HG03575 (cell line): Measurements from ENCODE around the gene NOS3.
"Not testable (repeated sequence)": the region's sequence is repeated elsewhere in the genome, so short reads cannot be mapped to it uniquely, and the experiment has no call there.

ENCODE experiments used
- ATAC-seq: cut with Tn5 transposase; IDR thresholded peaks from one replicate; pipeline ENCODE4 v1.9.1; 2021; ENCODE audit not compliant: unreplicated experiment, insufficient number of reproducible peaks, low FRiP score; ENCODE audit errors: extremely low read depth

The NOS3 gene

DNA sequence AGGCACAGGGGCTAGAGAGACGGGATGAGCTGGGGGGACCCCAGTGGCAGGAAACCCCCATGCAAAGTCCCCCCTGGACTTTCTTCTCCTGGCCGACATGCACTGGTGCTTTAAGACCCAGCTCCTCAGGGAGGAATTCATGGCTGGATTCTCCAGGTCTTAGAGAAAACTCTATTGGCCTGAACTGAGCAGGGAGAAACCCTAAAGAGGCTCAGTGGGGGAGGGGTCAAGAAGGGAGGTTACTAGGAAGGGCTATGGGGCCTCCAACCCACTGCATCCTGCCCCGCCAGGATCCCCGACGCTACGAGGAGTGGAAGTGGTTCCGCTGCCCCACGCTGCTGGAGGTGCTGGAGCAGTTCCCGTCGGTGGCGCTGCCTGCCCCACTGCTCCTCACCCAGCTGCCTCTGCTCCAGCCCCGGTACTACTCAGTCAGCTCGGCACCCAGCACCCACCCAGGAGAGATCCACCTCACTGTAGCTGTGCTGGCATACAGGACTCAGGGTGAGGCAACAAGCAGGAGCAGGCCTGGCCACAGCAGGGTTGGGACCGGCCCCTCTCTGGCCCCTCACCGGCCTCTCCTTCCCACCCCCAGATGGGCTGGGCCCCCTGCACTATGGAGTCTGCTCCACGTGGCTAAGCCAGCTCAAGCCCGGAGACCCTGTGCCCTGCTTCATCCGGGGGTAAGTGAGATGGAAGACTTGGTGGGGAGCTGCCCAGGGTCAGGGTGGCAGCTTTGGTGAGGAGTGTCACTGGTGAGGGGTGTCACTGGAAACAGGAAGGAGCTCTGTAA lies 19.7 kb downstream of the NOS3 start:
- ATAC-seq = no peak

DNA sequence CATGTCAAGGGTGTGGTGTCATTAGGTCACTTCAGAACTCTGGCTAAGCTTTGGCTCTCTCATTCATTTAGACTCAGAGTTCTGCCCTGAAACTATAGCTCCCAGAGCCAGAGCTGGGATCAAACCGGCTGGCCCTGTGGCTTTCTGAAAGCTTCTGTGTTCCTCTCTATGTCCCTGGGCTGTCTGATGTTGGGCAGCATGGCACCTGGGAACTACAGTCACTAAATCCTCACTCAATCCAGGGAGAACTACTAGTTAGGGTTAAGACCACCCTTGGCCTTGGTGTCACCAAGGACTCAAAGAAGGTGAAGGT lies 20.2 kb downstream of the NOS3 start:
- no peak for ATAC-seq

DNA sequence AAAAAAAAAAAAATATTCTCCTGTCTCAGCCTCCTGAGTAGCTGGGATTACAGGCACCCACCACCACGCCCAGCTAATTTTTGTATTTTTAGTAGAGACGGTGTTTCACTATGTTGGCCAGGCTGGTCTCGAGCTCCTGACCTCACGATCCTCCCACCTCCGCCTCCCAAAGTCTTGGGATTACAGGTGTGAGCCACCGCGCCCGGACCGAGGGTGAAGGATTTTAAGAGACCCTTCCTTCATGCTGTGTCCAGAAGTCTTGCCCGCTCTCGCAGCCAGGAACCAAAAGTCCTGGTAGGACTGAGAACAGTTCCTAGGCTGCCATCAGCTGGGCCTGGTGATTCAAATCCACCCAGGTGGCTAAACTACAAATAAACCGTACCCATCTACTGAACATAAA lies 20.8 kb downstream of the NOS3 start:
- not testable (repeated sequence) for ATAC-seq

DNA sequence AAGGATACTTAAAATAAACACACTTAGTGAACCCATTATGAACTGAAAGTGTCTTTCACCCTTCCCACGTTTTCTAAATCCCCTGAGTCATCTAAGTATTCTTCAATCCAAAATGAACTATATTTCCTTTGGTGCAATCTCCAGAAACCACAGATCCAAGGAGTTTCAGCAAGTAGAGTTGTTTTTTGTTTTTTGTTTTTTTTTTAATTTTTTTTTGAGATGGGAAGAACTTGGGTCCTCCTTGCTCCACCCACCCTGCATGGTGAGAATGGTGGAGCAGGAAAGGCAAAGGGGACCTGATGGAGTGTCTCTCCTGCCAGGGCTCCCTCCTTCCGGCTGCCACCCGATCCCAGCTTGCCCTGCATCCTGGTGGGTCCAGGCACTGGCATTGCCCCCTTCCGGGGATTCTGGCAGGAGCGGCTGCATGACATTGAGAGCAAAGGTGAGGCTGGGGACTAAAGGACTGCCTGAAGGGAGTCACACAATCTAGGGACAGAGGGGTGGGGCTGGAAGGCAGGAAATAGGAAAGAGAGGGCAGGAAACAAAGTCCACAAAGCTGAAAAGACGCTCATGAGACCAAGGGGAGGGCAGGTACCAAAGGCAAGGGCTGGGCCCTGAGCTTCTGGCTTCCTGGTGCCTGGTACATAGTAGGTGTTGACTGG lies 21.3 kb downstream of the NOS3 start:
- no peak for ATAC-seq

DNA sequence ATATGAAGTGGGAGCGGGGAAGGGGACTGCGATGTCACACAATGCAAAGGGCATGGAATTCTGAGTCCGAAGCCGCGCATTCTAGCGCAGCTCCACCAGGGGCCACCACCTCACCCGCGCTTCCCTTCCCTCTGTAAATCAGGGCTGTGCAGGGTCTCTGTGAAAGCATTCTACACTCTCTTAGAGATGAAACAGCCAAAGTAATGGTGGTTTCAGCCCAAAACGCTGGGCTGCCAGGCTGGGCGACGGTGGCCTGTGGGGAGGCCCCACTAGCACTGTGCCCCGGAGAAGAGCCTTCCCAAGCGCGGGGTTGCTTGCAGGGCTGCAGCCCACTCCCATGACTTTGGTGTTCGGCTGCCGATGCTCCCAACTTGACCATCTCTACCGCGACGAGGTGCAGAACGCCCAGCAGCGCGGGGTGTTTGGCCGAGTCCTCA lies 22.1 kb downstream of the NOS3 start:
- no peak for ATAC-seq

DNA sequence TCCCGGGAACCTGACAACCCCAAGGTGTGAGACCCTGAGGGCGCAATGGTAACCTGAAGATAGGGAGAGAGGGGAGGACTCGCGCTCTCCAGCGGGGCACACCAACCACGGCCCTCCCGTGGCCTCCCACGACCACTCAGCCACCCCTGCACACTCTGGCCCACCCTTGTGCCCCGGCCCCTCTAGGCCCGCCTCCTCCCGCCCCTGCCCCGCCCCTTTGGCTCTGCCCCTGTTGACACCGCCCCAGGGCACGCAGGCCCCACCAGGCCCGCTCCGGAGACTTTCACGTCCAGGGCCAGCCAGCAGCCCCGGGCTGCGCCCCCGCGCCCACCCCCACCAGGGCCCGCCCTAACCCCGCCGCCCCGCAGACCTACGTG lies 22.5 kb downstream of the NOS3 start:
- ATAC-seq = no peak

DNA sequence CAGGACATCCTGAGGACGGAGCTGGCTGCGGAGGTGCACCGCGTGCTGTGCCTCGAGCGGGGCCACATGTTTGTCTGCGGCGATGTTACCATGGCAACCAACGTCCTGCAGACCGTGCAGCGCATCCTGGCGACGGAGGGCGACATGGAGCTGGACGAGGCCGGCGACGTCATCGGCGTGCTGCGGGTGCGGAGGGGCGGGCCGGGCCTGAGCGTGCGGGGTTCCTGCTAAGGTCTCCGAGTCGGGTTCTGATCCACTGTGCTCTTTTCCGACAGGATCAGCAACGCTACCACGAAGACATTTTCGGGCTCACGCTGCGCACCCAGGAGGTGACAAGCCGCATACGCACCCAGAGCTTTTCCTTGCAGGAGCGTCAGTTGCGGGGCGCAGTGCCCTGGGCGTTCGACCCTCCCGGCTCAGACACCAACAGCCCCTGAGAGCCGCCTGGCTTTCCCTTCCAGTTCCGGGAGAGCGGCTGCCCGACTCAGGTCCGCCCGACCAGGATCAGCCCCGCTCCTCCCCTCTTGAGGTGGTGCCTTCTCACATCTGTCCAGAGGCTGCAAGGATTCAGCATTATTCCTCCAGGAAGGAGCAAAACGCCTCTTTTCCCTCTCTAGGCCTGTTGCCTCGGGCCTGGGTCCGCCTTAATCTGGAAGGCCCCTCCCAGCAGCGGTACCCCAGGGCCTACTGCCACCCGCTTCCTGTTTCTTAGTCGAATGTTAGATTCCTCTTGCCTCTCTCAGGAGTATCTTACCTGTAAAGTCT lies 23.1 kb downstream of the NOS3 start:
- ATAC-seq = no peak

DNA sequence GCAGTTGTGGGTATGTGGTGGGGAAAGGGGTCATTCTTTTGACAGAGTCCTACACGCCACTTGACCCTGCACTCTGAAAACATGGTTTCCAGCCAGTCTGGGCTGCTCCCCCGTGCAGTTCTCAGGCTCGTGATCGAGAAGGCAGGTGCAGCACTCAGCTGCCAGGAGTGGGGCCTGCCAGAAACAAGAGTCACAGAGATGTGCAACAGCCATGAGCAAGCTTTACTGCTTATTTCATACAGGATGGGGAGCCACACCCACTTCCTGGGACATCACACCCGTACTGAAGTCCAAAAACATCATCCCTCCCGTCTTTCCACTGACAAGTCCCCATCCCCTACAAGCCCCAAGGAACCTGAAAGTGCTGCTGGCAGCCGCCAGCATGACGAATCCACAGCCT lies 24.1 kb downstream of the NOS3 start:
- no peak for ATAC-seq

DNA sequence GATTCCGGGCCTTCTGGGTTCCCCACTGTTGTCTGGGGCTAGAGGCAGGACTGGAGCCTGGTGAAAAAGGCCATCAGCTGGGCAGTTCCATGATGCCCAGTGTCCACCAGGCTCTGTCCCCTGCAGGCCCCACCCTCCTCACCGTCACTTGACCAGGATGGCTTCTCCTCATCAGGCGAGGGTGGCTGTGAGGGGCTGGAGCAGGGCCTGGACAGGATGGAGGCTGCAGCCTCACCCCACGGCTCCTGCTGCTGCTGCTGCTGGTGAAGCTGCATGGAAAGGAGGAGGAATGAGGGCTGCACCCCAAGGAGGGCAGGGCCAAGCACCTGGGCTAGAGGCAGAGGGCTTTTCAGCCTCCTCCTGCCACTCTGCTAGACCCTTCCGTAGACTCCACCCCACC lies 25.1 kb downstream of the NOS3 start:
- no peak for ATAC-seq

DNA sequence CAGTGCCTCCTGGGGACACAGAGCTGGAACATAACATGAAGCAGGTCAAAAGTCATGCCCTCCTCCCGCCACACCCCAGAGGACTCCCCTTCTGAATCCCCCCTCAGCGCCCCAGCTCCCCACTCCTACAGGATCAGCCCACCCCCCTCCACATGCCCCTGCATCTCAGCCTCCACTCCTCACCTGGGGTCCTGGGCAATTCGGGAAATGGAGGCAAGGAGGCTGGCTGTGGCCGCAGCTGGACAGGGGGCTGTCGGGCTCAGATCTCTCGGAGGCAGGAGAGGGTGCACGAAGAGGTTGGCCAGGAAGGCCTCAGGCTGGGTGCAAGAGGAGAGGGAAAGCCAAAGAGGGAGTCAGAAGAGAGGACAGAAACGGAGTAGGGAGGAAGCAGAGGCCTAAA lies 25.7 kb downstream of the NOS3 start:
- no peak for ATAC-seq

DNA sequence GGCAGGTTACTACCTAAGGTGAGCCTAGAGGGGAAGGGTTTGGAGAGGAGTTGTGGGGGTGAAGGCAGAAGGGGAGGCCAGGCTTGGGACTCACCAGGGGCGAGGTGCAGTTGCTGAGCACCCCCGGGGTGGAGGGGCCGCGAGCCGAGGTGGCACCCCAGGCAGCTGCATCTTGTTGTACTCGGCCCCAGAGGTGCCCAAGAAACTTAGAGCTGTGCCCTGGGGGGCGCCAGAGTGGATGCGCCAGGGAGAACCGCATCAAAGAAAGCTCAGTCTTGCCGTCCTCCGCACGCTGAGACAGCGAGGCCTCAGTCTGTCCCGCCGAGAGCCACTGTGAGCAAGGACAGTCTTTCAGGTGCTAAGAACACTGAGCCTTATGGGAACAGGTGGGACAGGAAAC lies 26.1 kb downstream of the NOS3 start:
- ATAC-seq = no peak

DNA sequence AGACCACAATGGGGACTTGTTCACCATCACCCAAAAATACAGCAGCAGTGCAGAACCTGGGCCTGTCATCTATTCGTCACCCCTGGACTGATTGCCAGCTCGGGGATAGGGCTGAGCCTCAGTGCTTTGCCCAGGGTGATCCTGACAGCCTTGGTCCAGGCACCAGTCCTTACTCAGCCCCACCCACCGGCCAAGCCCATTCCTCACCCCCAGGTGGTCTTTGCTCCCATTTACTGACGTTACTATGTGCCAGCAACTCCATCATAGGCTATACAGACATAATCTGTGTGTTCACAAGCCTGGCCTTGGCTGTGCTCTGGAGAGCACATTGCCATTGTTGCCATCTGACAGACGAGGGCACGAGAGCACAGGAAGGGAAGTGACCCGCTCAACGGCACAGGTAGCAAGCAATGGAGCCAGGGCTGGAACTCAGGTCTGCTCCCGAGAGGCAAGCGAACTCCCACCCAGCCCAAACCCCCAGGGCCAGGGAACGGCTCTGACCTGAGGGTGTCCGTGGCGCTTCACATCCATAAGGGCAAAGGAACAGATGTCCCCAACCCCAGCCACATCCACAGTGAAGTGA lies 26.6 kb downstream of the NOS3 start:
- ATAC-seq = no peak

DNA sequence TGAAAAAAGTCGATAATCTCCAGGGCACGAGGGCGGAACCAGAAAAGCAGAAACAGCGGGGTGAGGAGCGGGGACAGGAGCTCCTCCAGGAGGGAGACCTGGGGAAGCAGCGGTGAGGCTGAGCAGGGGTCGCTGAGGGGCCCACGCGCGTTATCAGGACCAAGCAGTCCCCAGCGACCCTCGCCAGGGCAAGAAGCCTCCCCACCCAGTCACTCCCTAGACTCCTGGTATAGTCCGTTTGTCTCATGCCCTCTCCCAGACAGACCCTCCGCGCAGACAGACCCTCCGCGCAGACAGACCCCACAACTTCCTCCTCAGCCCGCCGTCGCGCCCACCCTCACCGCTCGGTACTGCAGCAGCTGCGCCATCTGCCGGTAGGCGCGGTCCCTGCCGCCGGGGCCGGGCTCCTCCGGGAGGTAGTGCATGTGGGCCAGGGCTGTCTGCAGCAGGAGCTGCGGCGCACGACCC lies 27.2 kb downstream of the NOS3 start:
- no peak for ATAC-seq

DNA sequence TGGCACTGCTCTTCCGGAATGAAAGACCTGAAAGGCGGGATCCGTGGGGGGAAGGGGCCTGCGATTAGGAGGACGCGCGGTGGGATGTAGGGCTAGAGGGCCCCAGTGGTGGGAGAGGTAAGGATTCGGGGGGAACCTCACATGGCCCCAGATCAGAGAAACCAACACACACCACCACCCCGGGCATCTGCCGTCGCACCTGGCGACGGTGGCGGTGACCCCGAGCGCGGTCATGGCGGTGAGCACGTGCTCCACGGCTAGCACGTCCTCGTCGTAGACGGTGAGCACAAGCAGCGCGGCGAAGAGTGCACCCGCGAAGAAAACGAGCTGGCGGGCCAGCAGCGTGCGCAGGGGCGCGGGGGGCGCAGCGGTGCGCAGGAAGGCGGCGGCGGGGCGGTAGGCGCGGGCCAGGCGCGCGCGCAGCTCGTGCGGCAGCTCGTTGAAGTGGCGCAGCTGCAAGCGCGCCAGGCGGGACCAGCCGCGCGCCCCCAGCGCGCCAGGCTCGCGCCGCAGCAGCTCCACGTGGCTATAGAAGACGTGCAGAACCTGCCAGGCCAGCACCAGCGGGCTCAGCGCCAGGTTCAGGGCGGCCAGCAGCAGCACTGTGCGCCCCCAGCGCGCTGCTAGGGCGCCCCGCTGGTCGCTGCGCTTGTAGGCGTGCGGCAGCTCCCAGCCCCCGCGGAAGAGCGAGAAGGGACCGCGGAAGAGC lies 27.8 kb downstream of the NOS3 start:
- ATAC-seq = no peak

DNA sequence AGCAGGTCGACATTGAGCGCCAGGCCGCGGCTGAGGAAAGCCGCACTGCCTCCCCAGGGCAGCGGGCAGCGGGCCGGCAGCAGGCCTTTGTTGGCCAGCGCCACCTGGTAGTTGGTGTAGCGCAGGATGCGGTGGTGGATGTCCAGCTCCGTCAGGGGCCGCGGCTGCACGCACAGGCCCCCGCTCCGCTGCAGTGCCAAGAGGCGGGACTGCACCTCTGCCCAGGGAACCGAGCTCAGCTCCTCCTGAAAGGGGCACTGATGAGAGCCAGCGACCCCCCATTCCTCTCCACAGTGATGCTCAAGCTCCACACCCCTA lies 28.3 kb downstream of the NOS3 start:
- ATAC-seq = no peak

DNA sequence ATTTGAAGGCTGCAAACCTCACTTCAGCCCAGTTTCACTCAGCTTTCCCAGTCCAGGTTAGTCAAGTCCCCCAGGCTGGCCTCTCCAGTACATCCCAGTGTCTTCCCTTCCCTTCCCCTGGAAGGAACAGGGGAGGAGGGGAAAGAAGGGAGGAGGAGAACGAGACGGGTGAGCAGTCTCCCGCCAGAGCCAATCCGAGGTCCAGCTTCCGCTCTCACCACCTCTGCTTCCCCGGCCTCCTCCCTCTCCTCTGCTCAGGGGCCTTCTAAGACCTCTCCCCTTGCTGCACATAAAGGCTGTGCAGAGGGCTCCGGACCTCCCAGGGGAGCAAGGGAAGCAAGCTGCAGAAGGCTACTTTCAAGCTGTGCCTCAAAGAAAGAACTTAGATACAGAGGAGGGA lies 29.4 kb downstream of the NOS3 start:
- ATAC-seq = no peak

DNA sequence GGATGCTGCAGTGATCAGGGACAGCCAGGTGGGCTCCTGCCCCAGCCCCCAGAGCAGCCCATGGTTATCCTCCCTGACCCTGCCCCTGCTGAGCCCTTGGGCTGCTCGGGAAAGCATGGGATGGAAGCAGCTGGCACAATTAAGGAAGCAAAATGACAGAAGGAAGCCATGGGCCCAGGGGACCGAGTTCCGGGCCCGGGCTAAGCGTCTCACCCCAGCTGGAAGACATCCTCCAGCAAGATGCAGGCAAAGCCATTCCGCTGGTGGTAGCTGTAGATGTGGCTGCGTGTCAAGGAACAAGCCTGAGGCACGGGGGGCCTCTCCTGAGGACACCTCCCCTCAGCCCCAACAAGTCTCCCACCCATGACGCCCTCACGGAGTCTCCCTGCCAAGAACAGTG lies 32.4 kb downstream of the NOS3 start:
- no peak for ATAC-seq

DNA sequence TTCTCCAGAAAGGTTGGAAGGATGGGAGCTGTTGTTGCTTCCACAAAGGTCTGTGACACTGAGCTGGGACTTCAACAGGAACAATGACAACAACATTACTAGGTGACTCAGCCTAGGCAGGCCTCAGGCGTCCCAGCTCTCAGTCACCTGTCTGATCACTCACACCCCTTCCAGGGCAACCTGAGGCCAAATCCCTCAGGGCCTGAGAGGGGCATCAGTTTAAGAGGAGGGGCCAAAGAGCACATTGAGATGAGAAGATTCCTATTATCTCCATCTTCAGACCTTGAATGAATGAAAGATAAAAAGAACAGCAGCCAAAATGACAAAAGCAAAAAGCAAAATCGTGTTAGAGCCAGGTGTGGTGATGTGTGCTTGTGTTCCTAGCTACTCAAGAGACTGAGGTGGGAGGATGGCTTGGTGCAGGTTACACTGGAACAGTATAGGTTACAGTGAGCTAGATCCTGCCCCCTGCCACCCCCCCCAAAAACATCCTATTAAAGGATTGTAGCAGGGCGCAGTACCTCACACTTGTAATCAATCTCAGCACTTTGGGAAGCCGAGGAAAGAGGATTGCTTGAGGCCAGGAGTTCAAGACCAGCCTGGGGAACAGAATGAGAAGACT lies 33.7 kb downstream of the NOS3 start, which contains the start of gene ATG9B:
TSS of gene ATG9B (minus strand) at position 60 of the 622 bp plus-strand sequence. CDS start 71 bp downstream, outside the sequence.
- ATAC-seq = no peak
